ENCODE measurements around the gene AP2A1.

DNA sequence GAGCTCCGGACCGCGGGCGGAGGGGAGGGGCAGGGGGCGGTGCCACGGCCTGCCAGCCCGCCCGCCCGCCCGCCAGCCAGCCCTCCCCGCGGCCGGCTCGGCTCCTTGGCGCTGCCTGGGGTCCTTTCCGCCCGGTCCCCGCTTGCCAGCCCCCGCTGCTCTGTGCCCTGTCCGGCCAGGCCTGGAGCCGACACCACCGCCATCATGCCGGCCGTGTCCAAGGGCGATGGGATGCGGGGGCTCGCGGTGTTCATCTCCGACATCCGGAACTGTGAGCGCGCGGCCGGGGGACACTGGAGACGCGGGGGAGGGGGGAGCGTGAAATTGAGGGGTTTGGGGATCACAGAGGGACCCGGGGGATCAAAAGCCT lies at the start of gene AP2A1:
- TF ChIP-seq EZH2 (IDR thresholded peaks at IDR 0.05), result no peak
- peak; percentile 63; the same call in 1 of the 2 replicates for TF ChIP-seq POLR2AphosphoS5 (IDR thresholded peaks at IDR 0.05; ENCODE audit: borderline replicate concordance, low read depth, low read length)
